Lower leg skin (tissue), 4 donors: ENCODE data around the gene TNFRSF6B. TPM values are rescaled to one million over a fixed set of nuclear protein-coding genes. Genes with fewer than 3 reads are reported as not detected.

Source experiments
- DNase-seq, 2 donors: peaks; one replicate each; pipeline ENCODE4 v3.0.0-alpha.2; 2019; ENCODE audit warnings: low spot score in 2 of 2
- H3K4me3 ChIP-seq: fragments of 200-600 bp; sonication (generic); 2 replicates; pipeline ENCODE4 v1.5.1; 2017; ENCODE audit warnings: mild to moderate bottlenecking, low read depth; ENCODE audit not compliant: poor library complexity, severe bottlenecking
- POLR2A ChIP-seq, 2 donors: fragments of 450-650 bp; IDR thresholded peaks; one replicate each; pipeline ENCODE4 v1.6.1; 2016 to 2017; ENCODE audit warnings: antibody characterized with exemption in 2 of 2, mild to moderate bottlenecking in 1 of 2, moderate library complexity in 1 of 2
- WGBS, 2 donors: methylation state at CpG; one replicate each; pipeline ENCODE4 v1.1.5; 2018; 5-methylcytosine and 5-hydroxymethylcytosine counted together
- intact Hi-C: fragments of 100-400 bp; cut with DNase I; formaldehyde crosslinking; loops from one replicate; pipeline ENCODE4 v1.15.0; 2023; ENCODE audit warnings: low total_unique reads
- total RNA-seq, 4 donors: library from RNA; depleted of rRNA; stranded (reverse); fragments of >200 nt; gene quantifications; one replicate each; pipeline ENCODE4 v1.1.0, GENCODE V29; 2016
- TF ChIP-seq, protein P1 (sequence below), 3 donors: fragments of 450-650 bp; IDR thresholded peaks; one replicate each; pipeline ENCODE4 v1.5.1; 2016; ENCODE audit warnings: antibody characterized with exemption in 3 of 3, mild to moderate bottlenecking in 3 of 3, moderate library complexity in 2 of 3

The TNFRSF6B gene
- total RNA-seq, 4 donors from 2014 or later = 3.0 to 49.5 (median 12.1) TPM

DNA sequence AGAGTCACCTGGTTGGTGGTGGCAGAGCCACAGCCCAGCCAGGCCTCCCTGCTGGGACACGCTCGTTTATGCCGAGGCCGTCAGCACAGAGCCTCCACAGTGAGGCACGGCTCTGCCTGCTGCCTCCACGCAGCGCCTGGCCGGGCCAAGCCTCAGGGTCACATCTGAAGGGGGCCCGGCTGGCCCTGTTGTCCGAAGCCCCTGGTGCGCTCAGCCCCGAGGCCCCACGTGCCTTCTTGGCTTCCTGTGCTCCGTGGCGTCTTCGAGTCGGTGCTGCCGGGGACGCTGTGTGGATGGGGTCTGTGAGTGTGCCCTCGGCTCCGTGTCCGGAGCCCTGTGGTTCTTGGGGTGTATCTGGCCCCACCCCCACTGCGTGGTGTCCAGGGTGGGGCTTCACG lies 10.4 kb upstream of the TNFRSF6B start:
- 73 to 100% methylated on average over 11 to 16 of the region's 24 CpGs for WGBS, 2 donors
- no peak overlapping the region for H3K4me3 ChIP-seq
- TF ChIP-seq, protein P1, sequence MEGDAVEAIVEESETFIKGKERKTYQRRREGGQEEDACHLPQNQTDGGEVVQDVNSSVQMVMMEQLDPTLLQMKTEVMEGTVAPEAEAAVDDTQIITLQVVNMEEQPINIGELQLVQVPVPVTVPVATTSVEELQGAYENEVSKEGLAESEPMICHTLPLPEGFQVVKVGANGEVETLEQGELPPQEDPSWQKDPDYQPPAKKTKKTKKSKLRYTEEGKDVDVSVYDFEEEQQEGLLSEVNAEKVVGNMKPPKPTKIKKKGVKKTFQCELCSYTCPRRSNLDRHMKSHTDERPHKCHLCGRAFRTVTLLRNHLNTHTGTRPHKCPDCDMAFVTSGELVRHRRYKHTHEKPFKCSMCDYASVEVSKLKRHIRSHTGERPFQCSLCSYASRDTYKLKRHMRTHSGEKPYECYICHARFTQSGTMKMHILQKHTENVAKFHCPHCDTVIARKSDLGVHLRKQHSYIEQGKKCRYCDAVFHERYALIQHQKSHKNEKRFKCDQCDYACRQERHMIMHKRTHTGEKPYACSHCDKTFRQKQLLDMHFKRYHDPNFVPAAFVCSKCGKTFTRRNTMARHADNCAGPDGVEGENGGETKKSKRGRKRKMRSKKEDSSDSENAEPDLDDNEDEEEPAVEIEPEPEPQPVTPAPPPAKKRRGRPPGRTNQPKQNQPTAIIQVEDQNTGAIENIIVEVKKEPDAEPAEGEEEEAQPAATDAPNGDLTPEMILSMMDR (IDR thresholded peaks at IDR 0.05) = no peak
- TF ChIP-seq POLR2A (IDR thresholded peaks at IDR 0.05) = no peak
- no peak for DNase-seq
- intact Hi-C loops = no loop called here

DNA sequence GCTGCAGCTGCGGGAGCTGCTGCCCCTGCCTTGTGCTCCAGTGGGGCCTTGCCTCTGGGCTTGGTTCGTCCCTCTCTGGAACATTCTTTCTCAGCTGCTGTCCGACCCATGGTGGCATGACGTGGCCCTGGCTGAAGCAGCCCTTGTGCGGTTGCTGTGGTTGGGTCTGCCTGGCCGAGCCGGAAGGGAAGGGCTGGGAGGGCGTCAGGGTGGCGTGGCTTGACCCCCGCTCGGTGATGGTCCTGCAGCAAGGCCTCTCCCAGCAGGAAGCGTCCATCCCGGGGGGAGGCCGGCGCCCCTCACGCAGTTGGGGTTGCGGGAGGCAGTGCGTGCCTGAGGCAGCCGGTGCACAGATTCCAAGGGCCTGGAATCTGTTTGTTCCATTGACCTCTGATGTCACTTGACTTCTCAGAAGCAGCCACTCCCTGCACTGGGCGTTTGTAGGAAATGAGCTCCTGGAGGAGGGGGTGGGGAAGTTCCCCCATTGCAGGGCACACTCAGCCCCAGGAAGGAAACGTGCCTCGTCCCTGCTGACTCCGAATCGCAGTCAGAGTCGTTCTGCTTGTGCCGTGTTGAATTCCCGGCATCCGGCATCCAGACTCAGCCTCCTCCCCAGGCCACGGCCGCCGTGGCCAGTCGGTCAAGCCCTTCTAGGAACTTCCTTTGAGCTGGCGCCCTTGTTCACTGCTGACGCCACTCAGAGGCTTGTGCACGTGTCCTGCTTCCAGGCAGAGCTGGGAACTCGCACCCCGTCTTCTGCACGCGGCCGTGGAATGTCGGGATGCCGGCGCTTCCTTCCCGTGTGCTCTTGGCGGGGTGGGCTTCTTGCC lies 9.7 kb upstream of the TNFRSF6B start:
- peak; percentile 73 to 94 for DNase-seq
- WGBS, 2 donors = 25 to 29% methylated on average over 35 to 43 of the region's 45 CpGs
- no peak overlapping the region for H3K4me3 ChIP-seq
- TF ChIP-seq, protein P1 (IDR thresholded peaks at IDR 0.05) = no peak
- no peak for TF ChIP-seq POLR2A (IDR thresholded peaks at IDR 0.05)
- intact Hi-C loops = no loop called here

DNA sequence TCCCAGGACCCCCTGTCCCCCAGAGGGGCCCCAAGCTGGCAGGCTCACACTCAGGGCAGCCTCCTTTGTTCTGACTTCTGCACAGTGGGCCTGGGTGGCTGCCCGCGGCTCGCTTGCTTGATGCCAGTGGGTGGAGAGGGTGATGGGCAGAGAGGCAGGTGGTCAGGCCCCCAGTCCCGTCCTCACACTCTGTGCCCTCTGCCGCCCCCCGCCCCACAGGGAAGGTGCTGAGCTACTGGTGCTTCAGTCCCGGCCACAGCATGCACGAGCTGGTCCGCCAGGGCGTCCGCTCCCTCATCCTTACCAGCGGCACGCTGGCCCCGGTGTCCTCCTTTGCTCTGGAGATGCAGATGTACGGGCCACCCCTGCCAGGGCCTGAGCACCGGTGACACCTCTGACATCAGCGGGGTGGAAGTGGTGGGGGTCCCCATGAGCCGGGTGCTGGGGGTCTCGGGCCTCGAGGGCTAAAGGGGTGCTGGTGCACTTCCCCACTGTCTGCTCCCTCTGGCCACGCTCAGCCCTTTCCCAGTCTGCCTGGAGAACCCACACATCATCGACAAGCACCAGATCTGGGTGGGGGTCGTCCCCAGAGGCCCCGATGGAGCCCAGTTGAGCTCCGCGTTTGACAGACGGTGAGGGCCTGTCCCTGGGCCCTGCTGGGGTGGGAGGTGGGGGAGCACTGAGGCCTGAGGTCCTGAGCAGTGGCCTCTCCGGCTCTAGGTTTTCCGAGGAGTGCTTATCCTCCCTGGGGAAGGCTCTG lies 8.9 kb upstream of the TNFRSF6B start:
- TF ChIP-seq, protein P1 (IDR thresholded peaks at IDR 0.05) = no peak
- no peak for TF ChIP-seq POLR2A (IDR thresholded peaks at IDR 0.05)
- DNase-seq = no peak
- H3K4me3 ChIP-seq = no peak overlapping the region
- intact Hi-C loops = no loop called here
- WGBS, 2 donors = 89 to 90% methylated on average over 16 to 26 of the region's 29 CpGs

DNA sequence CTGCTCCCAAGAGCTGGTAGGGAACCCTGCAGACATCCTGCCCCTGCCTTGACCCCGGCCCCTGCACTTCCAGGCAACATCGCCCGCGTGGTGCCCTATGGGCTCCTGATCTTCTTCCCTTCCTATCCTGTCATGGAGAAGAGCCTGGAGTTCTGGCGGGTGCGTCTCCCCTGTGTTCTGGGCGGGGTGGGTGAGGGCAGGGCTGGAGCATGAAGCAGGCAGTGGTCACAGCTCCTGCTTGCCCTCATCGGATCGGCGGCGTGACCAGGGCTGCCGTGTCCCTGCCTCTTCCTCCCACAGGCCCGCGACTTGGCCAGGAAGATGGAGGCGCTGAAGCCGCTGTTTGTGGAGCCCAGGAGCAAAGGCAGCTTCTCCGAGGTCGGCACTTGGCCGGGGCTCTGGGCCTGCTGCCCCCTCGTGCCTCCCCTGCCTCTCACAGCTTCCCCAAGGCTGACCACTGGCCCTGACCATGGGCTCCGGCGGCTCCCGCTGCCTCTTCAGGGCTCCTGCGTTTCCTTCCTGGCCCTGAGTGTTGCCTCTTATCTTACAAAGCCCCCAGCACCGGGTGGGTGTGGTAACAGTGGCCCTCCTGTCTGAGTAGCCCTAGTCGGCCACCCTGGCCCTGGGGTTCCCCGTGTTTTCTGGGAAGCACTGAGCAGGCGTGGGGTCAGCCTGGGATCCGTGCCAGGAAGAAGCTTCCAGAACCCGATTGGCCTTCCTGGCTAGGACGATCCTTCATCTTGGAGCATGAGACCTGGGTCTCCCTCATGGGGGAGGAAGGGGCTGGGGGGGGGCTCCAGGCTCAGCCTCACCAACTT lies 8.0 kb upstream of the TNFRSF6B start:
- no peak overlapping the region for H3K4me3 ChIP-seq
- WGBS, 2 donors = 72 to 74% methylated on average over 31 of the region's 31 CpGs
- DNase-seq = no peak
- intact Hi-C loops = no loop called here
- no peak for TF ChIP-seq POLR2A (IDR thresholded peaks at IDR 0.05)
- TF ChIP-seq, protein P1 (IDR thresholded peaks at IDR 0.05) = no peak

DNA sequence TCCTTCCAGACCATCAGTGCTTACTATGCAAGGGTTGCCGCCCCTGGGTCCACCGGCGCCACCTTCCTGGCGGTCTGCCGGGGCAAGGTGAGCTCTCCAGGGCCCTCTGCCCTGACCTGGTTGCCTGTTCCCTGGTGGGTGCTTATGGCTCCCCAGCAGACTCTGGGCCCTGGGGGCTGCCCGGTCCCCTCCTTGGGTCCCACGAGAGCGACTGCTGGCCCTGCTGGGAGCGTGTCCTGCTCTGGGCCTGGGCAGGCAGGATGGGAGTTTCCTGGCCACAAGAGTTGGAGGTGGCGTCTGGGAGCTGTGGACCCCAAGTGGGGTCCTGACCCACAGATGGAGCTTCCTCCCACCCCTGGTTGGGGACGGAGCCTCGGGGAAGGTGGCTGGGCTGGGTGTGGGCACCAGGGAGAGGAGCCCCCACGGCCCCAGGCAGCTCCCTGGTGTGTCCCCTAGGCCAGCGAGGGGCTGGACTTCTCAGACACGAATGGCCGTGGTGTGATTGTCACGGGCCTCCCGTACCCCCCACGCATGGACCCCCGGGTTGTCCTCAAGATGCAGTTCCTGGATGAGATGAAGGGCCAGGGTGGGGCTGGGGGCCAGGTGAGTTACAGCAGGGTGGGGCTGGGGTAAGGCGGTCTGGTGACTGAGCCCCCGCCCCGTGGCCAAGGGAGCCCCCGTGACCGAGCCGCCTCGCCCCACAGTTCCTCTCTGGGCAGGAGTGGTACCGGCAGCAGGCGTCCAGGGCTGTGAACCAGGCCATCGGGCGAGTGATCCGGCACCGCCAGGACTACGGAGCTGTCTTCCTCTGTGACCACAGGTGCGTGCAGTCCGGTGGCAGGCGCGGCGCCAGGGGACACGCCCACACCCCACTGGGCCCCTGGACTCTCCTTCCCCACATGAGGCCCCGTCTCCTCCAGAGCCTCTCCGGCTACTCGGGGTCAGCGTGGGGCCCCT lies 7.1 kb upstream of the TNFRSF6B start:
- H3K4me3 ChIP-seq = no peak overlapping the region
- no peak for DNase-seq
- WGBS, 2 donors = 86 to 88% methylated on average over 32 to 38 of the region's 44 CpGs
- no peak for TF ChIP-seq POLR2A (IDR thresholded peaks at IDR 0.05)
- TF ChIP-seq, protein P1 (IDR thresholded peaks at IDR 0.05) = no peak
- intact Hi-C loops = no loop called here
